Panc1 (cell line): ENCODE measurements around the gene WNK1. TPM values are rescaled to one million over a fixed set of nuclear protein-coding genes. Genes with fewer than 3 reads are reported as not detected.
A peak's percentile ranks its signal among the peaks of the same experiment; 100 is the strongest.

ENCODE experiments used
- ATAC-seq: fragments of 200-7000 bp; cut with Tn5 transposase; 2 replicates; pipeline ENCODE4 v1.9.1; 2020; ENCODE audit warnings: mild to moderate bottlenecking, moderate library complexity
- BruUV-seq: library from RNA; stranded (reverse); fragments of 400-500 nt; replicated peaks from 2 replicates; lab custom pipeline; 2021; lab: Mats Ljungman, UMichigan
- CTCF ChIA-PET: fragments of 300-600 bp; sonication (Branson Sonifier 250); formaldehyde crosslinking; loops from one replicate; lab custom pipeline; 2022; ENCODE audit warnings: antibody characterized with exemption; lab: Charles Lee
- POLR2A ChIA-PET: fragments of 300-600 bp; sonication (Branson Sonifier 250); formaldehyde crosslinking; loops from one replicate; lab custom pipeline; 2022; ENCODE audit warnings: antibody characterized with exemption; lab: Charles Lee
- DNase-seq: peaks from one replicate; pipeline ENCODE4 v3.0.0-alpha.2; 2010; ENCODE audit warnings: low read depth, low spot score
- H3K27ac ChIP-seq: 2 replicates; pipeline ENCODE4 v1.5.1; 2011; ENCODE audit warnings: mild to moderate bottlenecking, low read length, inconsistent platforms
- H3K27me3 ChIP-seq: fragments of 200-500 bp; sonication (Bioruptor generic); 2 replicates; pipeline ENCODE4 v1.6.0; 2014; ENCODE audit warnings: low read length, inconsistent platforms; ENCODE audit not compliant: control insufficient read depth, insufficient read depth
- H3K36me3 ChIP-seq: fragments of 200-500 bp; sonication (Bioruptor generic); 2 replicates; pipeline ENCODE4 v1.5.1; 2014; ENCODE audit warnings: inconsistent platforms, mild to moderate bottlenecking, low read length, moderate library complexity; ENCODE audit not compliant: control insufficient read depth, insufficient read depth
- H3K4me1 ChIP-seq: 2 replicates; pipeline ENCODE4 v1.5.1; 2011; ENCODE audit warnings: inconsistent platforms, mild to moderate bottlenecking, low read length, moderate library complexity; ENCODE audit not compliant: control insufficient read depth, insufficient read depth
- H3K4me3 ChIP-seq, 2 experiments: 2 replicates each; pipeline ENCODE4 v1.5.1; 2011 to 2012; ENCODE audit warnings: low read depth in 2 of 2, low read length in 2 of 2, mild to moderate bottlenecking in 2 of 2, inconsistent platforms in 1 of 2, moderate library complexity in 1 of 2
- H3K9me3 ChIP-seq: fragments of 200-500 bp; sonication (Bioruptor generic); 2 replicates; pipeline ENCODE4 v1.5.1; 2014; ENCODE audit warnings: low read depth, mild to moderate bottlenecking, inconsistent platforms, low read length, moderate library complexity; ENCODE audit not compliant: control insufficient read depth, insufficient read depth
- CTCF ChIP-seq: fragments of 450-650 bp; IDR thresholded peaks from 2 replicates; pipeline ENCODE4 v1.5.1; 2017; ENCODE audit warnings: mild to moderate bottlenecking
- POLR2AphosphoS5 ChIP-seq: IDR thresholded peaks from 2 replicates; pipeline ENCODE4 v1.6.1; 2012; ENCODE audit warnings: mild to moderate bottlenecking, low read depth, low read length, moderate library complexity
- REST ChIP-seq, 2 experiments: IDR thresholded peaks; 2 replicates each; pipeline ENCODE4 v1.6.1; 2011 to 2012; ENCODE audit warnings: low read depth in 2 of 2, control low read depth in 1 of 2, low read length in 1 of 2, mild to moderate bottlenecking in 1 of 2, moderate library complexity in 1 of 2; ENCODE audit not compliant: insufficient read depth in 1 of 2
- SIN3A ChIP-seq: IDR thresholded peaks from 2 replicates; pipeline ENCODE4 v1.6.1; 2012; ENCODE audit warnings: low read depth, mild to moderate bottlenecking, low read length, moderate library complexity, borderline replicate concordance; ENCODE audit not compliant: insufficient read depth
- TCF7L2 ChIP-seq: IDR thresholded peaks from 2 replicates; pipeline ENCODE4 v1.6.1; 2011; ENCODE audit warnings: mild to moderate bottlenecking, low read depth, low read length, inconsistent platforms
- in situ Hi-C: cut with HindIII; loops from 2 replicates; pipeline ENCODE4 v1.10.0; 2016; ENCODE audit warnings: low sequenced_read_pairs, low pct_unique_long_range_greater_than_20kb
- intact Hi-C: fragments of 100-400 bp; cut with micrococcal nuclease; formaldehyde crosslinking; loops from one replicate; pipeline ENCODE4 v1.10.0; 2022; ENCODE audit not compliant: unreplicated experiment
- total RNA-seq: library from RNA; stranded (reverse); gene quantifications from one replicate; pipeline ENCODE4 v1.2.1, GENCODE V29; 2021; ENCODE audit not compliant: unreplicated experiment

The WNK1 gene
- total RNA-seq, 1 experiment from 2014 or later: 181 TPM

GRCh38 chr12:806200-806791 lies 53.9 kb downstream of the WNK1 start:
- intact Hi-C loops (no loop called here), in situ Hi-C loops (no loop called here)
- ATAC-seq (no peak), DNase-seq (no peak)
- Histone ChIP-seq H3K27ac (no peak overlapping the region), H3K4me3 (no peak overlapping the region), H3K4me1 (peaks cover 40% of the 10 kb centered on the region), H3K9me3 (no peaks in the 10 kb centered on the region), H3K27me3 (no peaks in the 10 kb centered on the region), H3K36me3 (no peaks in the 10 kb centered on the region)
- TSS peak; percentile 11 for BruUV-seq
- CTCF ChIA-PET: no interaction called here
- TF ChIP-seq TCF7L2 (no peak), SIN3A (no peak), CTCF (no peak), REST (IDR thresholded peaks at IDR 0.05; ENCODE audit: insufficient read depth in 1 of 2, low read depth in 2 of 2, low read length in 1 of 2) (no peak), POLR2AphosphoS5 (no peak)
- POLR2A ChIA-PET: no interaction called here

GRCh38 chr12:807041-807735 lies 54.8 kb downstream of the WNK1 start:
- Histone ChIP-seq H3K4me1 (peaks cover 44% of the 10 kb centered on the region), H3K9me3 (no peaks in the 10 kb centered on the region), H3K36me3 (no peaks in the 10 kb centered on the region), H3K27ac (no peak overlapping the region), H3K27me3 (no peaks in the 10 kb centered on the region), H3K4me3 (no peak overlapping the region)
- POLR2A ChIA-PET: no interaction called here
- BruUV-seq: no TSS peak
- CTCF ChIA-PET: no interaction called here
- no peak for DNase-seq
- intact Hi-C loops (no loop called here), in situ Hi-C loops (no loop called here)
- ATAC-seq: no peak
- TF ChIP-seq REST (IDR thresholded peaks at IDR 0.05; ENCODE audit: insufficient read depth in 1 of 2, low read depth in 2 of 2, low read length in 1 of 2) (no peak), CTCF (no peak), TCF7L2 (no peak), SIN3A (no peak)
